NCI-H748 (cell line): Measurements from ENCODE around the gene OR9A4.

Experiments
- DNase-seq: peaks from one replicate; lab custom pipeline; 2025; ENCODE audit not compliant: unreplicated experiment; lab: John Stamatoyannopoulos, UW

Gene OR9A4

DNA sequence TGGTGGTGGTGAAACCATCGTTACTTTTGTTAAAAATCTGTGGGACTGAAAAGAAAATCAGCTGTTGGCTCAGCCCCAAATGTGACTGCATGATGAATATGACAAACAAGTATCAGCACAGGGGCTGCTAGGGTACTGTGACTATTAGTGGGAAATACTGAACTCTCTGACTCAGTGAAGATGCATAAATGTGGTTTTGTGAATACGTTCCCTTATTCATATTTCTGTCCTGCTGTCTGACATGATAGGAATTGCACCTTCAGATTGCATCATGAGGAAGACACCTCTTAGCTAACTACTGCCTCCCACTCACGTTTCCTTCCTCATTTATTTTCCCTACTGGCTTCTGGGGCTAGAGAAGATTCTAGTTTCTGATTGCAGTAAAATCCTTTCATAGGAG is 29.2 kb downstream of the OR9A4 start:
- DNase-seq, result no peak

GRCh38 chr7:141946796-141947195 is 30.6 kb downstream of the OR9A4 start, which contains the start of gene CLEC5A:
Gene CLEC5A, minus strand, starts transcription at chr7:141946974. Its CDS starts 682 bp downstream, at chr7:141946292.
- DNase-seq, result no peak

GRCh38 chr7:141949021-141949420 is 32.8 kb downstream of the OR9A4 start:
- DNase-seq, result no peak

DNA sequence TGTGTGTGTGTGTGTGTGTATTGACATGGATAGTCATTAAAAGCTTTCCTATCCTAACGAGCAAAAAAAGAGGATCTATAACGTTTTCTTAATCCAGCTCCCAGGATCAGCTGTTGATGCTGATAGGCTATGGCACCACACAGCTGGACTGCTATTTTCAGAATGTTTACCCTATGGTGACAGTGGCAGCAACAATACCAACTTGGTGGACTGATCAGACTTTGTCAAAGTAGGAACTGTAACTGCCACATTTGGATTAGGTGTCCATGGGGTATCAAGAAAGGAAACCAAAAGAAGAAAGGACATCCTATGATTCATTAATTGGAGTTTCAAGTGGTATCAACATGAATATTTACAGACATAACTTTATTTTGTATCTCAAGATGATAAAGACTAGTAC is 33.3 kb downstream of the OR9A4 start:
- no peak for DNase-seq

DNA sequence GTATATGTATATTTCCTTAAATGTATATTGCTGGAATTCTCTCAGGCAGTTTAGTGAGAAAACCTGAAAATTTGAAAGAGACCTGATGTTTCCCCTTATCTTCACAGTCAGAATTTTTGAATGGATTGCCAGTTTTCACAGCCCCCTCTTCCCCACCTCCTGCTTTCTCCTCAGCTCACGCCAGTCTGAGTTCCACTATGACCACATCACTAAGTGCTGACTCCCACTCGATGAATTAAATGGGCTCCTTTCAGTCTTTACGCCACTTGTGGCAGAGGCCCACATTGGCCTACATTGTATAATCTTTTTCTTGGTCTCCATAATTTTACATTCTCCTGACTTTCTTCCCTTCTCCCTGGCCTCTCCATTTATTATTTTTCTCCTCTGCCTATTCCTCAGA is 33.7 kb downstream of the OR9A4 start:
- no peak for DNase-seq

GRCh38 chr7:141950806-141951205 is 34.6 kb downstream of the OR9A4 start:
- no peak for DNase-seq

GRCh38 chr7:141952461-141952860 is 36.3 kb downstream of the OR9A4 start:
- no peak for DNase-seq

- no peak for DNase-seq
Measured at GRCh38 chr7:141954334-141954733, 38.1 kb downstream of the OR9A4 start.

DNA sequence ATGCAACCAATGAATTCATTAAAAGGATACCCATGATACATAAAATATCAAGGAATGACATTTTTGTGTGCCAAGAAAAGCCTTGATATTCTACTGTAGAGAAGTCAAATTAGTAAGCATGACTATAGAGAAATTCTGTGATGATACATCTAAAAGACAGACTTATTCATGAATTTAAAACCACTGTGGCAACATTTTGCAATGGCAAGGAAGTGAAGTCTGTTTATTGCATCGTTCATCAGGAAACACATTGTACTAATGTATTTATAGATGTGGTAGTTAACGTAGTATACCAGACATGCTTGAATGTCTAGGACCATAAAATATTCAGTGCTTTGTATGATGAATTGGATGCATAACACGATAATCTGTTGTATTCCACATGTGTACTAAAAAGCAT is 39.9 kb downstream of the OR9A4 start:
- no peak for DNase-seq

- no peak for DNase-seq
Measured at GRCh38 chr7:141960687-141961422, 44.7 kb downstream of the OR9A4 start.
